Lung (tissue), 16 donors: ENCODE measurements around the gene IL16. TPM values are rescaled to one million over a fixed set of nuclear protein-coding genes. Genes with fewer than 3 reads are reported as not detected.

Experiments
- ATAC-seq: fragments of 200-7000 bp; cut with Tn5 transposase; one replicate; pipeline ENCODE4 v1.9.1; 2020; ENCODE audit warnings: moderate number of reproducible peaks; ENCODE audit not compliant: insufficient read depth, low FRiP score
- DNase-seq, 3 donors: peaks; one replicate each; pipeline ENCODE4 v3.0.0-alpha.2; 2013 to 2017
- H3K27ac ChIP-seq, 2 donors: one replicate each; pipeline ENCODE4 v1.5.1; 2013; ENCODE audit warnings: mild to moderate bottlenecking in 2 of 2, moderate library complexity in 2 of 2, control low read depth in 1 of 2, inconsistent platforms in 1 of 2, low read depth in 1 of 2, low read length in 1 of 2
- H3K27me3 ChIP-seq, 3 donors: one replicate each; pipeline ENCODE4 v1.5.1; 2013; ENCODE audit warnings: low read length in 2 of 3; ENCODE audit not compliant: control insufficient read depth in 3 of 3, insufficient read depth in 3 of 3
- H3K36me3 ChIP-seq, 4 donors: one replicate each; pipeline ENCODE4 v1.5.1; 2013; ENCODE audit warnings: low read length in 4 of 4, mild to moderate bottlenecking in 1 of 4, moderate library complexity in 1 of 4; ENCODE audit not compliant: control insufficient read depth in 4 of 4, insufficient read depth in 4 of 4
- H3K4me1 ChIP-seq, 5 donors: one replicate each; pipeline ENCODE4 v1.5.1; 2013; ENCODE audit warnings: low read length in 5 of 5, mild to moderate bottlenecking in 2 of 5, moderate library complexity in 1 of 5; ENCODE audit not compliant: control insufficient read depth in 5 of 5, insufficient read depth in 5 of 5
- H3K4me3 ChIP-seq: one replicate; pipeline ENCODE4 v1.5.1; 2013; ENCODE audit warnings: mild to moderate bottlenecking, control low read depth, moderate library complexity
- H3K9ac ChIP-seq, 2 donors: one replicate each; pipeline ENCODE4 v1.5.1; 2013; ENCODE audit warnings: low read length in 2 of 2, control low read depth in 1 of 2; ENCODE audit not compliant: insufficient read depth in 1 of 2
- H3K9me3 ChIP-seq, 4 donors: one replicate each; pipeline ENCODE4 v1.5.1; 2013; ENCODE audit warnings: low read length in 3 of 4, mild to moderate bottlenecking in 1 of 4, moderate library complexity in 1 of 4; ENCODE audit not compliant: control insufficient read depth in 4 of 4, insufficient read depth in 3 of 4
- WGBS, 2 donors: extraction: QIAGEN DNeasy Blood & Tissue Kit; methylation state at CpG; one replicate each; pipeline ENCODE4 v1.1.7; 2013; 5-methylcytosine and 5-hydroxymethylcytosine counted together
- long read RNA-seq, 5 donors: transcript quantifications; one replicate each; lab custom pipeline, GENCODE V29; 2026
- polyA plus RNA-seq, 2 donors: library from polyadenylated mRNA; stranded (reverse); fragments of 200-250 nt; gene quantifications; one replicate each; pipeline ENCODE4 v1.2.1, GENCODE V29; 2013
- total RNA-seq, 2 donors: library from RNA; depleted of rRNA in 1 of 2; stranded (reverse); fragments of >200 nt in 1 of 2; gene quantifications; one replicate each; pipeline ENCODE4 v1.2.1, GENCODE V29; 2014 to 2021
- TF ChIP-seq, protein P1 (sequence below): IDR thresholded peaks from 2 replicates; pipeline ENCODE4 v1.5.1; 2012; ENCODE audit warnings: mild to moderate bottlenecking; ENCODE audit errors: control extremely low read depth, extremely low read depth
- donor health status: control.
- donor health status: control.
- donor health status: Bipolar disorder and iron deficiency.
- donor health status: healthy.
- donor health status: DM: yes; HTN: yes; CAD: no.

Gene IL16
- total RNA-seq (10 to 100 TPM; 27.8 to 45.4 TPM), polyA plus RNA-seq (10 to 100 TPM; 18.8 to 21.1 TPM)
- long read RNA-seq, donor 1, partial matches to known transcripts: 0 of 2 reads
- long read RNA-seq, donor 1, other reads (novel, unspliced or antisense): 0 of 2 reads
- long read RNA-seq, donor 2: 0 reads
- long read RNA-seq, donor 3: 0 reads
- long read RNA-seq, donor 4: 0 reads
- long read RNA-seq, donor 5, partial matches to known transcripts: 5 of 7 reads
- long read RNA-seq, donor 5, other reads (novel, unspliced or antisense): 0 of 7 reads

DNA sequence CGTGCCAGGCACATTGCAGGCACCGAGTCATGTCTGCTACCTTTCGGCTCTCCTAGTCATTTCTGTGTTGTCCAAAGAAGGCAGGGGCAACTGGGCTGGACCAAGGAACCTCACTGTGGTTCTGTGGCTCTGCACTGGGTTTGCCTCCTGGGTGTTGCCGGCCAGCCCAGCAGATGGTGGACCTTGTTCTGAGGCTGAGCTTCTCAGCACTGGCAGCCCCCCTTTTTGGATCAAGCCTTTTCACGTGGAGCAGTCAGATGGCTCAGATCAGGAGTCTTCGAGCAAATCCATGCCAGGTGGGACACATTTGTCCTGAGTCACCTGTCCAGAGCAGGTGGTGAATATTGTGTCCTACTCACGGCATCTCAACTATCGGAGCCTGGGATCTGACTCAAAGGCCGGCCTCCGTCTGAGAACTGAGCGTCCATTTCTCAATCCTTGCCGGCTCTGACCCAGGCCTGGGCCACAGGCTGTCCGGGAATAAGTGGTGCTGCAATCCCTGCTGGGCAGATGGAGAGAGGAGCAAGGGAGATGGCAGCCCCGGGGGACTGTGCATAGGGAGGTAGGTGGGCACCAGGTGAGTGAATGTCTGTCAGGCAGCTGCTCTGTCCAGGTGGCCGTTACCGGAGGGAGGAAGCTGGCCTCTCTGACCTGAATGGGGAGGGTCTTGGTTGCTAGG, at the start of gene IL16:
IL16 (plus strand) TSS at position 304 of the 679 bp plus-strand sequence. CDS start 28,521 bp downstream, outside the sequence.
- Histone ChIP-seq H3K9me3 (no peaks in the 10 kb centered on the region), H3K9ac (no peak within 1 kb of the TSS), H3K27me3 (no peaks in the 10 kb centered on the region), H3K27ac (peak within 1 kb of the TSS in 1 of 2 donors; percentile 15), H3K4me3 (no peak within 1 kb of the TSS), H3K36me3 (no peaks in the 10 kb centered on the region), H3K4me1 (peaks cover 0 to 8% (median 0%) of the 10 kb centered on the region in 5 donors)
- TF ChIP-seq, protein P1, sequence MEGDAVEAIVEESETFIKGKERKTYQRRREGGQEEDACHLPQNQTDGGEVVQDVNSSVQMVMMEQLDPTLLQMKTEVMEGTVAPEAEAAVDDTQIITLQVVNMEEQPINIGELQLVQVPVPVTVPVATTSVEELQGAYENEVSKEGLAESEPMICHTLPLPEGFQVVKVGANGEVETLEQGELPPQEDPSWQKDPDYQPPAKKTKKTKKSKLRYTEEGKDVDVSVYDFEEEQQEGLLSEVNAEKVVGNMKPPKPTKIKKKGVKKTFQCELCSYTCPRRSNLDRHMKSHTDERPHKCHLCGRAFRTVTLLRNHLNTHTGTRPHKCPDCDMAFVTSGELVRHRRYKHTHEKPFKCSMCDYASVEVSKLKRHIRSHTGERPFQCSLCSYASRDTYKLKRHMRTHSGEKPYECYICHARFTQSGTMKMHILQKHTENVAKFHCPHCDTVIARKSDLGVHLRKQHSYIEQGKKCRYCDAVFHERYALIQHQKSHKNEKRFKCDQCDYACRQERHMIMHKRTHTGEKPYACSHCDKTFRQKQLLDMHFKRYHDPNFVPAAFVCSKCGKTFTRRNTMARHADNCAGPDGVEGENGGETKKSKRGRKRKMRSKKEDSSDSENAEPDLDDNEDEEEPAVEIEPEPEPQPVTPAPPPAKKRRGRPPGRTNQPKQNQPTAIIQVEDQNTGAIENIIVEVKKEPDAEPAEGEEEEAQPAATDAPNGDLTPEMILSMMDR: no peak
- DNase-seq (no peak), ATAC-seq (no peak)
- WGBS, 2 donors: 87 to 94% methylated on average over 16 of the region's 16 CpGs

- ATAC-seq (no peak), DNase-seq (no peak)
- Histone ChIP-seq H3K36me3 (no peaks in the 10 kb centered on the region), H3K9me3 (no peaks in the 10 kb centered on the region), H3K4me1 (peaks cover 0 to 6% (median 0%) of the 10 kb centered on the region in 5 donors), H3K27me3 (no peaks in the 10 kb centered on the region), H3K4me3 (no peak overlapping the region), H3K27ac (peak overlapping the region in 1 of 2 donors; percentile 37), H3K9ac (no peak overlapping the region)
- WGBS, 2 donors: 72 to 82% methylated on average over 7 of the region's 7 CpGs
- TF ChIP-seq, protein P1: no peak
These were observed 45.3 kb upstream of the IL16 start for GRCh38 chr15:81151389-81151788.

GRCh38 chr15:81152339-81152738, 44.3 kb upstream of the IL16 start:
- H3K36me3 ChIP-seq: no peaks in the 10 kb centered on the region
- H3K9ac ChIP-seq: no peak overlapping the region
- ATAC-seq (no peak), DNase-seq (no peak)
- no peak overlapping the region for H3K4me3 ChIP-seq
- no peak overlapping the region for H3K27ac ChIP-seq
- H3K27me3 ChIP-seq: no peaks in the 10 kb centered on the region
- TF ChIP-seq, protein P1: no peak
- peaks cover 0 to 6% (median 0%) of the 10 kb centered on the region in 5 donors for H3K4me1 ChIP-seq
- no peaks in the 10 kb centered on the region for H3K9me3 ChIP-seq
- WGBS, 2 donors: 90 to 94% methylated on average over 4 of the region's 4 CpGs
